ENCODE measurements around the gene DEGS2. TPM values are rescaled to one million over a fixed set of nuclear protein-coding genes. Genes with fewer than 3 reads are reported as not detected.

Gene DEGS2
- total and polyA plus RNA-seq, 4 experiments from 2014 or later, result 0.14 to 0.81 TPM; not detected in 2

DNA sequence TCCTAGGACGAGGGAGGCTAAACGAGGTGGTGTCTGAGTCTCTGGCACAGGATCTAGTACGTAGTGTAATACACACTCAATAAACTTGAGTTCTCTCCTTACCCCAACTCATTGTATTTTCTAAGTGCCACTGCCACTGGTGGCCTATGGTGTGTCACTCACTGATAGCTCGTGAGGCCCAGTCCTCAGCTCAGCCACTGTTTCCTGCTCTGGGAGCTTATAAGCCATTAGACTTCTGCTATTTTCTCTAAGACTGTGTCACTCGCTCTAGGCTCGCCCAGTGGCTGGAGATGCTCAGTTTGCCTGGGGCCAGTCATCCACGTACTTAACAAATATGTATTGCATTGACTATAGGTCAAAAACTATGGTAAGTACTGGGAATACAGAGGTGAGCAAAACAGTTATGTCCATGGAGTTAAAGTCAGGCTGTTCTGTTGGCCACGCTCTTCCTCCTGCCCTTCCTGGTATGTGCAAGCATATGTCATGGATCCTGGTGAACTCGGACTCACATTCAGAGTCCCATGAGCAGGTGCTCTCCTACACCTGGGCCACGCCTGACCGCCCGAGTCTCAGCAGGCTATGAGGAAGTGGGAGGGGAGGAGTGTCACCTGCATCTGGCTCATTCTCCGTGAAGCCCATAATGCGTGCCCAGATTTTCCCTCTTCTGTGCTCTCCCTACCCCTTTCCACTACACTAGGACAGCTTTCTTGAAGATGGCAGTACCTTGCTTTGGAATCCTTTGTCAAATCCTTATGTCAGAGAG, 41.6 kb downstream of the DEGS2 start:
- no peak overlapping the region for H3K27ac ChIP-seq (ENCODE audit: low read depth, low read length)
- peak overlapping the region in 6 of 7 donors; percentile 16 to 82 (median 62) for H3K27ac Mint-ChIP-seq
- H3K36me3 Mint-ChIP-seq, result peaks cover 38 to 79% of the 10 kb centered on the region in 2 donors
- no peaks in the 10 kb centered on the region for H3K9me3 ChIP-seq (ENCODE audit: control insufficient read depth in 1 of 2, low read length in 2 of 2)
- DNase-seq, result no peak
- no peak overlapping the region for H3K4me3 ChIP-seq (ENCODE audit: low read length in 2 of 2)
- H3K27me3 ChIP-seq (ENCODE audit: insufficient read depth, low read length), result no peaks in the 10 kb centered on the region
- H3K4me1 ChIP-seq (ENCODE audit: insufficient read depth, low read length), result peaks cover 13% of the 10 kb centered on the region
- intact Hi-C loops (cut with micrococcal nuclease), result no loop called here
- peaks cover 96% of the 10 kb centered on the region for H3K36me3 ChIP-seq (ENCODE audit: insufficient read depth, low read length)
- H3K4me1 Mint-ChIP-seq, result peaks cover 13 to 34% (median 24%) of the 10 kb centered on the region in 4 donors
- ChIA-PET POLR2A (ENCODE audit: partially characterized antibody) (interaction anchor here (1.2 to 34.5 kb wide), 5 partner anchors 8 to 52 kb away, joined by 3 to 941 read pairs (median 4); partner anchors contain the start of gene EVL), CTCF (ENCODE audit: partially characterized antibody) (interaction anchor here (0.6 to 49.4 kb wide), 6 partner anchors 9 to 1945 kb away, joined by 3 to 1350 read pairs (median 6); partner anchors contain the start of gene EVL)
- H3K4me3 Mint-ChIP-seq, result no peak overlapping the region
- H3K9me3 Mint-ChIP-seq, result no peaks in the 10 kb centered on the region
- no peaks in the 10 kb centered on the region for H3K27me3 Mint-ChIP-seq

DNA sequence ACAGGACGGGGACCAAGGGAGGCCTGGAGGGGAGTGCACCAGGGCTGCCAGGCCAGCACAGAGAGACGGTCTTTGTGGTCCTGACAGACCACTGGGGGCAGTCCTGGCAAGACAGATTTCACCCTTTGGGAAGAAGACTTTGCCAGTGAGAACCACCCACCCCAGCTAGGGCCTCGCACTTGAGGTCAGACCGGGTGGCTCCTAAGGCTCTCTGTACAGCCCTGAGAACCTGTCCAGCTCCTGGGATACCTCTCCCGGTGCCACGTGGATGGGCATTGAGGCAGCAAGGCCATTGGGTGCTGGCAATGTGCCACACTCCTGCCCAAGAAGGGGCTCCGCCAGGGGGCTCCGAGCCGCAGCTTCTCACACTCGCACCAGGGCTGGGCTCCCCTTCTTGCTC, 42.4 kb downstream of the DEGS2 start:
- Histone ChIP-seq H3K9me3 (ENCODE audit: control insufficient read depth in 1 of 2, low read length in 2 of 2) (no peaks in the 10 kb centered on the region), H3K27ac (ENCODE audit: low read depth, low read length) (no peak overlapping the region), H3K27me3 (ENCODE audit: insufficient read depth, low read length) (no peaks in the 10 kb centered on the region), H3K4me1 (ENCODE audit: insufficient read depth, low read length) (peaks cover 21% of the 10 kb centered on the region), H3K36me3 (ENCODE audit: insufficient read depth, low read length) (peaks cover 96% of the 10 kb centered on the region), H3K4me3 (ENCODE audit: low read length in 2 of 2) (no peak overlapping the region)
- no peak overlapping the region for H3K4me3 Mint-ChIP-seq
- H3K9me3 Mint-ChIP-seq, result no peaks in the 10 kb centered on the region
- H3K27ac Mint-ChIP-seq, result peak overlapping the region in 2 of 7 donors; percentile 80 to 81
- ChIA-PET CTCF (ENCODE audit: partially characterized antibody) (interaction anchor here (0.6 to 49.4 kb wide), 5 partner anchors 9 to 1946 kb away, joined by 3 to 1350 read pairs (median 8); partner anchors contain the start of gene EVL), POLR2A (ENCODE audit: partially characterized antibody) (interaction anchor here (1.0 to 34.5 kb wide), 3 partner anchors 9 to 51 kb away, joined by 3 to 941 read pairs (median 5); partner anchors contain the start of gene EVL)
- peaks cover 19 to 41% (median 31%) of the 10 kb centered on the region in 4 donors for H3K4me1 Mint-ChIP-seq
- intact Hi-C loops (cut with micrococcal nuclease), result no loop called here
- no peaks in the 10 kb centered on the region for H3K27me3 Mint-ChIP-seq
- H3K36me3 Mint-ChIP-seq, result peaks cover 44 to 81% of the 10 kb centered on the region in 2 donors
- DNase-seq, result no peak

DNA sequence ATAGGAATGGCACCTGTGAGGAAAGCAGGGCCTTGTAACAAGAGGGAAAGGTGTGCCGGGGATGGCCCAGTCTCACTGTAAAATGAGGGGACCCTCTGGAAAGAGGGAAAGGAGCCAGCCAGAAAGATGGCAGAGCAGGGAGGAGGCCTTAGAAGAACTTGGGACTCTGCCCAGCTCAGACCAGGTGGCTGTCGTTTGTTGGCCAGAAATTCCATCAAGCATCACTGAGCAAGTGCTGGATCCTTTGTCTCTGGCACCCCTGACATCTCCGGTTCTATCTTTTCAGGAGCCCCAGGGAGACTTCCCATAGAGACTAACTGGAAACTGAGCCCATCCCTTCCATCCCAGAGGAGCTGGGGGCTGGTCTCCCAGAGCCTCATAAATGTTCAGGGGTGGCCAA, 43.3 kb downstream of the DEGS2 start:
- peaks cover 19 to 45% (median 32%) of the 10 kb centered on the region in 4 donors for H3K4me1 Mint-ChIP-seq
- Histone ChIP-seq H3K27me3 (ENCODE audit: insufficient read depth, low read length) (no peaks in the 10 kb centered on the region), H3K27ac (ENCODE audit: low read depth, low read length) (peak overlapping the region; percentile 19), H3K4me3 (ENCODE audit: low read length in 2 of 2) (no peak overlapping the region), H3K9me3 (ENCODE audit: control insufficient read depth in 1 of 2, low read length in 2 of 2) (no peaks in the 10 kb centered on the region), H3K36me3 (ENCODE audit: insufficient read depth, low read length) (peaks cover 96% of the 10 kb centered on the region), H3K4me1 (ENCODE audit: insufficient read depth, low read length) (peaks cover 24% of the 10 kb centered on the region)
- DNase-seq, result no peak
- H3K27me3 Mint-ChIP-seq, result no peaks in the 10 kb centered on the region
- peak overlapping the region in 3 of 7 donors; percentile 29 to 74 (median 68) for H3K27ac Mint-ChIP-seq
- H3K9me3 Mint-ChIP-seq, result no peaks in the 10 kb centered on the region
- H3K4me3 Mint-ChIP-seq, result no peak overlapping the region
- ChIA-PET POLR2A (ENCODE audit: partially characterized antibody) (interaction anchor here (0.6 to 34.5 kb wide), 6 partner anchors 8 to 50 kb away, joined by 3 to 941 read pairs (median 3); partner anchors contain the start of gene EVL), CTCF (ENCODE audit: partially characterized antibody) (interaction anchor here (1.0 to 49.4 kb wide), 5 partner anchors 8 to 69 kb away, joined by 3 to 1350 read pairs (median 8); partner anchors contain the start of gene EVL)
- intact Hi-C loops (cut with micrococcal nuclease), result no loop called here
- peaks cover 44 to 86% of the 10 kb centered on the region in 2 donors for H3K36me3 Mint-ChIP-seq

DNA sequence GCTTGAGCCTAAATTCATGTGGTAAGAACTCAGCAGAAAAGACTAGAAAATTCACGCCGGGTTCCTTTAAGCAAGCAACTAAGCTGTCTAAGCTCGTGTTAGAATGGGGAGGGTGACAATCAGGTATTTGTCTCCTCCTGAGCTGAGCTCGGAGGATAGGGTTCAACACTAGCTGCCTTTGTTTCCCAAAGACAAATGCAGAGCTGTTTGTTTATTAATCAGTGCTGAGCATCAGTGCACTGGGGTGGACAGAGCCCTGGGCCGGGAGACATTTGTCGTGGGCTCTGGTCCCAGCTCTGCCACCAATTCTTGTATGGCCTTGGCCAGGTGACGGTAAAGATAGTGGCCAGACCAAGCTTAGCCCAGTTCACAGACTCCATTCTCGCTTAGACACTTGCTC, 43.7 kb downstream of the DEGS2 start:
- POLR2A ChIA-PET (ENCODE audit: partially characterized antibody), result interaction anchor here (0.6 to 34.5 kb wide), 5 partner anchors 9 to 50 kb away, joined by 3 to 941 read pairs (median 3); partner anchors contain the start of gene EVL
- peaks cover 43 to 85% of the 10 kb centered on the region in 2 donors for H3K36me3 Mint-ChIP-seq
- Histone ChIP-seq H3K27me3 (ENCODE audit: insufficient read depth, low read length) (no peaks in the 10 kb centered on the region), H3K9me3 (ENCODE audit: control insufficient read depth in 1 of 2, low read length in 2 of 2) (no peaks in the 10 kb centered on the region), H3K36me3 (ENCODE audit: insufficient read depth, low read length) (peaks cover 94% of the 10 kb centered on the region), H3K4me1 (ENCODE audit: insufficient read depth, low read length) (peaks cover 24% of the 10 kb centered on the region), H3K27ac (ENCODE audit: low read depth, low read length) (peak overlapping the region; percentile 19), H3K4me3 (ENCODE audit: low read length in 2 of 2) (no peak overlapping the region)
- intact Hi-C loops (cut with micrococcal nuclease), result no loop called here
- H3K4me3 Mint-ChIP-seq, result no peak overlapping the region
- peaks cover 19 to 45% (median 32%) of the 10 kb centered on the region in 4 donors for H3K4me1 Mint-ChIP-seq
- no peak for DNase-seq
- no peaks in the 10 kb centered on the region for H3K27me3 Mint-ChIP-seq
- H3K9me3 Mint-ChIP-seq, result no peaks in the 10 kb centered on the region
- CTCF ChIA-PET (ENCODE audit: partially characterized antibody), result interaction anchor here (1.0 to 49.4 kb wide), 5 partner anchors 11 to 77 kb away, joined by 3 to 1350 read pairs (median 6); partner anchors contain the start of gene EVL
- peak overlapping the region in 4 of 7 donors; percentile 29 to 77 (median 34) for H3K27ac Mint-ChIP-seq

DNA sequence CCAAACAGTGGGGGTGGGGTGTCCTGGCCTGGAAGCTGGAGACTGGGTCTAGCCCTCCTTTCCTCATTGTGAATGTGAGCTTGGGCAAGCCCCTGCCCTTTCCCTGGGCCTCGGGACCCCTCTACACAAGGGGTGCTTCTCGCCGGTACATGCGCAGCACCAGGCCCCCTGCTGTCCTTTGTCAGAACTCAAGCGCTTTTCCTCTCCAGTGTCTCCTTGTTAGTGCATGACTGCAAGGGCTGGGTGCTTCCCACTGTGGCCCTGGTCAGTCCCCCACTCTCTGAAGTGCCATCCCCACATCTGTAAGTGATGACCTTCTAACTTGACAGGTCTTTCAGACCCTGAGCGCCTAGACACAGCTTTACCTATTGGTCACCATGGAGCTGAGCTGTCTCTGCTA, 44.2 kb downstream of the DEGS2 start:
- peaks cover 19 to 42% (median 29%) of the 10 kb centered on the region in 4 donors for H3K4me1 Mint-ChIP-seq
- no peak overlapping the region for H3K4me3 Mint-ChIP-seq
- H3K27ac ChIP-seq (ENCODE audit: low read depth, low read length), result peak overlapping the region; percentile 19
- no peaks in the 10 kb centered on the region for H3K9me3 Mint-ChIP-seq
- H3K36me3 ChIP-seq (ENCODE audit: insufficient read depth, low read length), result peaks cover 96% of the 10 kb centered on the region
- peaks cover 24% of the 10 kb centered on the region for H3K4me1 ChIP-seq (ENCODE audit: insufficient read depth, low read length)
- H3K4me3 ChIP-seq (ENCODE audit: low read length in 2 of 2), result no peak overlapping the region
- H3K9me3 ChIP-seq (ENCODE audit: control insufficient read depth in 1 of 2, low read length in 2 of 2), result no peaks in the 10 kb centered on the region
- ChIA-PET POLR2A (ENCODE audit: partially characterized antibody) (interaction anchor here (0.6 to 34.5 kb wide), 4 partner anchors 9 to 49 kb away, joined by 3 to 941 read pairs (median 3); partner anchors contain the start of gene EVL), CTCF (ENCODE audit: partially characterized antibody) (interaction anchor here (1.1 to 49.4 kb wide), 3 partner anchors 38 to 78 kb away, joined by 3 to 1350 read pairs (median 129); partner anchors contain the start of gene EVL)
- peaks cover 42 to 85% of the 10 kb centered on the region in 2 donors for H3K36me3 Mint-ChIP-seq
- intact Hi-C loops (cut with micrococcal nuclease), result no loop called here
- peak overlapping the region in 4 of 7 donors; percentile 29 to 77 (median 57) for H3K27ac Mint-ChIP-seq
- H3K27me3 ChIP-seq (ENCODE audit: insufficient read depth, low read length), result no peaks in the 10 kb centered on the region
- H3K27me3 Mint-ChIP-seq, result no peaks in the 10 kb centered on the region
- DNase-seq, result no peak

DNA sequence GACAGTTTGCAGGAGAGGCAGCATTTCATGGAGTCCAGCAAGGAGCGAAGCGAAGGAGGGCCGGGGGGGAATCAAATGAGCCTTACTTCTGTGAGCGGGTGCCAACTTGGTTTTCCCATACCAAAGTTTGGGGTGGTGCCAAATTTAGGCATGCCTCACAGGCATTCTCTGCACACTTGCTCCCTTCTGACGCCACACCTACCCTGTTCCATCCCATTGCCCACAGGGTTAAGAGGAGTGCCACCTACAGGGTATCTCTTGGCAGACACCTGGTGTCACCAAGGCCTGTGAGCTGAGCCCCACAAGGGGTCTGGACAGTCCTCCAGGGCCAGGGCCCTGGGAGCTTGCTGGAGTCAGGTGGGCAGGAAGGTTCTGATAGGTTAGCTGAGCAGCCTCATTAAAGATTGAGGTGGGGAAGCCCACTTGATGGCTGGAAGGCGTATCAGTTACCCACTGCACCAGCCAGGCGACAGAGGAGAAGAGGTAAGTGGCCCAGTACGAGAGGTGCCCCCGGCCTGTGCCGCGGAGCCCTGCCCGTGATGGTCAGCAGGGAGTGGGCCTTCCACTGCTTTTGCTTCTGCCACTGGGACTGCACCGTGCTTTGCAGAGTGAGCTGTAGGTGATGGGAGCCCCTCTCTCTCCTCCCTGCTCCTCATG, 45.2 kb downstream of the DEGS2 start:
- peaks cover 45 to 85% of the 10 kb centered on the region in 2 donors for H3K36me3 Mint-ChIP-seq
- no peak for DNase-seq
- intact Hi-C loops (cut with micrococcal nuclease), result no loop called here

More for the DNA sequence above, 45.2 kb downstream of the DEGS2 start:
- peaks cover 26% of the 10 kb centered on the region for H3K4me1 ChIP-seq (ENCODE audit: insufficient read depth, low read length)
- Mint-ChIP-seq H3K4me1 (peaks cover 20 to 44% (median 30%) of the 10 kb centered on the region in 4 donors), H3K9me3 (no peaks in the 10 kb centered on the region), H3K4me3 (no peak overlapping the region), H3K27ac (peak overlapping the region in 5 of 7 donors; percentile 27 to 88 (median 80)), H3K27me3 (no peaks in the 10 kb centered on the region)
- ChIA-PET POLR2A (ENCODE audit: partially characterized antibody) (interaction anchor here (34.5 kb wide), 1 partner anchor 48 kb away, joined by 941 read pairs; the partner anchor contains the start of gene EVL), CTCF (ENCODE audit: partially characterized antibody) (interaction anchor here (1.3 to 49.4 kb wide), 3 partner anchors 37 to 78 kb away, joined by 4 to 1350 read pairs (median 129); partner anchors contain the start of gene EVL)
- H3K36me3 ChIP-seq (ENCODE audit: insufficient read depth, low read length), result peaks cover 96% of the 10 kb centered on the region
- no peak overlapping the region for H3K4me3 ChIP-seq (ENCODE audit: low read length in 2 of 2)
- no peak overlapping the region for H3K27ac ChIP-seq (ENCODE audit: low read depth, low read length)
- H3K27me3 ChIP-seq (ENCODE audit: insufficient read depth, low read length), result no peaks in the 10 kb centered on the region
- no peaks in the 10 kb centered on the region for H3K9me3 ChIP-seq (ENCODE audit: control insufficient read depth in 1 of 2, low read length in 2 of 2)
